H9 (cell line): Measurements from ENCODE around the gene IWS1. TPM values are rescaled to one million over a fixed set of nuclear protein-coding genes. Genes with fewer than 3 reads are reported as not detected.

ENCODE experiments used
- DNase-seq: peaks from one replicate; pipeline ENCODE4 v3.0.0-alpha.2; 2017
- H2AFZ ChIP-seq: one replicate; pipeline ENCODE4 v1.6.1; 2013; ENCODE audit warnings: mild to moderate bottlenecking, low read length, control low read depth, moderate library complexity
- H2AK5ac ChIP-seq: 2 replicates; pipeline ENCODE4 v1.6.1; 2013; ENCODE audit warnings: low read length, control low read depth, mixed read lengths; ENCODE audit not compliant: insufficient read length
- H2BK120ac ChIP-seq: one replicate; pipeline ENCODE4 v1.6.1; 2013; ENCODE audit warnings: low read depth, mild to moderate bottlenecking, low read length, control low read depth, inconsistent platforms; ENCODE audit not compliant: poor library complexity, severe bottlenecking
- H2BK12ac ChIP-seq: 2 replicates; pipeline ENCODE4 v1.6.1; 2013; ENCODE audit warnings: low read length, control low read depth, mixed read lengths, low read depth; ENCODE audit not compliant: insufficient read length
- H2BK15ac ChIP-seq: 2 replicates; pipeline ENCODE4 v1.6.1; 2013; ENCODE audit warnings: low read depth, low read length, control low read depth
- H2BK20ac ChIP-seq: one replicate; pipeline ENCODE4 v1.6.1; 2013; ENCODE audit warnings: low read depth, mild to moderate bottlenecking, low read length, control low read depth, inconsistent platforms; ENCODE audit not compliant: poor library complexity, severe bottlenecking
- H2BK5ac ChIP-seq: 2 replicates; pipeline ENCODE4 v1.6.1; 2013; ENCODE audit warnings: low read length, control low read depth, mixed read lengths; ENCODE audit not compliant: insufficient read length
- H3K14ac ChIP-seq: 2 replicates; pipeline ENCODE4 v1.6.1; 2013; ENCODE audit warnings: low read length, control low read depth; ENCODE audit not compliant: insufficient read depth
- H3K18ac ChIP-seq: 2 replicates; pipeline ENCODE4 v1.6.1; 2013; ENCODE audit warnings: low read depth, mild to moderate bottlenecking, mixed read lengths, low read length, control low read depth; ENCODE audit not compliant: insufficient read length
- H3K23ac ChIP-seq: 2 replicates; pipeline ENCODE4 v1.6.1; 2013; ENCODE audit warnings: low read length, control low read depth, mixed read lengths, low read depth; ENCODE audit not compliant: insufficient read length
- H3K23me2 ChIP-seq: 2 replicates; pipeline ENCODE4 v1.6.1; 2013; ENCODE audit warnings: low read depth, mild to moderate bottlenecking, mixed read lengths, low read length, control low read depth; ENCODE audit not compliant: insufficient read length, poor library complexity, severe bottlenecking
- H3K27ac ChIP-seq: 2 replicates; pipeline ENCODE4 v1.5.1; 2013; ENCODE audit warnings: low read length, control low read depth, mixed read lengths, low read depth; ENCODE audit not compliant: insufficient read length
- H3K27me3 ChIP-seq: 2 replicates; pipeline ENCODE4 v1.6.1; 2013; ENCODE audit warnings: low read length, control low read depth, inconsistent platforms; ENCODE audit not compliant: insufficient read depth
- H3K4ac ChIP-seq: 2 replicates; pipeline ENCODE4 v1.6.1; 2013; ENCODE audit warnings: low read depth, mild to moderate bottlenecking, control low read depth, inconsistent platforms, low read length, moderate library complexity
- H3K4me1 ChIP-seq: 2 replicates; pipeline ENCODE4 v1.6.1; 2013; ENCODE audit warnings: low read length, control low read depth, inconsistent platforms; ENCODE audit not compliant: insufficient read depth
- H3K4me2 ChIP-seq: 2 replicates; pipeline ENCODE4 v1.6.1; 2013; ENCODE audit warnings: low read length, control low read depth, mixed read lengths; ENCODE audit not compliant: insufficient read length, insufficient read depth
- H3K56ac ChIP-seq: 2 replicates; pipeline ENCODE4 v1.6.1; 2013; ENCODE audit warnings: low read depth, mild to moderate bottlenecking, mixed read lengths, low read length, control low read depth; ENCODE audit not compliant: insufficient read length
- H3K79me1 ChIP-seq: 2 replicates; pipeline ENCODE4 v1.6.1; 2013; ENCODE audit warnings: low read depth, mild to moderate bottlenecking, moderate library complexity, low read length, control low read depth, inconsistent platforms; ENCODE audit not compliant: insufficient read depth, poor library complexity, severe bottlenecking
- H3K79me2 ChIP-seq: 2 replicates; pipeline ENCODE4 v1.6.1; 2013; ENCODE audit warnings: low read length, control low read depth, inconsistent platforms; ENCODE audit not compliant: insufficient read depth
- H3K9ac ChIP-seq: 2 replicates; pipeline ENCODE4 v1.6.1; 2013; ENCODE audit warnings: low read length, control low read depth, mixed read lengths; ENCODE audit not compliant: insufficient read length; ENCODE audit errors: extremely low read depth
- H3K9me3 ChIP-seq: one replicate; pipeline ENCODE4 v1.6.1; 2013; ENCODE audit warnings: low read depth, low read length, inconsistent platforms; ENCODE audit not compliant: control insufficient read depth
- H3T11ph ChIP-seq: one replicate; pipeline ENCODE4 v1.6.1; 2013; ENCODE audit warnings: mild to moderate bottlenecking, low read length, control low read depth, inconsistent platforms
- H4K20me1 ChIP-seq: one replicate; pipeline ENCODE4 v1.6.1; 2013; ENCODE audit not compliant: control insufficient read depth, insufficient read length, insufficient read depth
- H4K5ac ChIP-seq: 2 replicates; pipeline ENCODE4 v1.6.1; 2013; ENCODE audit warnings: low read depth, mild to moderate bottlenecking, mixed read lengths, low read length, control low read depth; ENCODE audit not compliant: insufficient read length
- H4K8ac ChIP-seq: replicated peaks from 2 replicates; pipeline ENCODE4 v1.6.1; 2013; ENCODE audit warnings: low read length, control low read depth, mixed read lengths, low read depth; ENCODE audit not compliant: insufficient read length
- H4K91ac ChIP-seq: 2 replicates; pipeline ENCODE4 v1.6.1; 2013; ENCODE audit warnings: low read depth, mild to moderate bottlenecking, moderate library complexity, mixed read lengths, low read length, control low read depth; ENCODE audit not compliant: insufficient read length
- H3K27ac Mint-ChIP-seq, 3 experiments: 2 replicates in 2 of 3; 3 replicates in 1 of 3; pipeline ENCODE4 v1.8.0; 2020 to 2021; ENCODE audit warnings: mixed read lengths in 3 of 3, mild to moderate bottlenecking in 1 of 3, moderate library complexity in 1 of 3
- H3K27me3 Mint-ChIP-seq: 2 replicates; pipeline ENCODE4 v1.8.0; 2021; ENCODE audit warnings: low read depth, mild to moderate bottlenecking, moderate library complexity, mixed read lengths
- H3K36me3 Mint-ChIP-seq, 3 experiments: 2 replicates in 2 of 3; 3 replicates in 1 of 3; pipeline ENCODE4 v1.8.0; 2020 to 2021; ENCODE audit warnings: low read depth in 3 of 3, mixed read lengths in 3 of 3; ENCODE audit not compliant: insufficient read depth in 1 of 3
- H3K4me1 Mint-ChIP-seq, 2 experiments: 2 replicates each; pipeline ENCODE4 v1.8.0; 2020; ENCODE audit warnings: mixed read lengths in 2 of 2
- H3K4me3 Mint-ChIP-seq, 2 experiments: 2 replicates in 1 of 2; 3 replicates in 1 of 2; pipeline ENCODE4 v1.8.0; 2020 to 2021; ENCODE audit warnings: mild to moderate bottlenecking in 2 of 2, mixed read lengths in 2 of 2, moderate library complexity in 1 of 2
- H3K9me3 Mint-ChIP-seq, 2 experiments: 2 replicates in 1 of 2; 3 replicates in 1 of 2; pipeline ENCODE4 v1.8.0; 2020; ENCODE audit warnings: mild to moderate bottlenecking in 2 of 2, mixed read lengths in 2 of 2, moderate library complexity in 1 of 2
- WGBS: extraction: QIAGEN DNeasy Blood & Tissue Kit; methylation state at CpG from one replicate; pipeline ENCODE4 v1.1.7; 2013; ENCODE audit warnings: missing lambda C conversion rate, low lambda C conversion rate, mixed read lengths; ENCODE audit not compliant: insufficient read length; ENCODE audit errors: extremely low coverage; 5-methylcytosine and 5-hydroxymethylcytosine counted together
- total RNA-seq: library from RNA; stranded (reverse); gene quantifications from 2 replicates; pipeline ENCODE4 v1.2.1, GENCODE V29; 2021
- TF ChIP-seq, protein P1 (sequence below): fragments of 200-600 bp; sonication (generic); conservative IDR thresholded peaks from 3 replicates; pipeline ENCODE4 v1.8.0; 2021; ENCODE audit warnings: antibody characterized with exemption, mild to moderate bottlenecking

The IWS1 gene
- total RNA-seq, 1 experiment from 2014 or later: 66.2 TPM

DNA sequence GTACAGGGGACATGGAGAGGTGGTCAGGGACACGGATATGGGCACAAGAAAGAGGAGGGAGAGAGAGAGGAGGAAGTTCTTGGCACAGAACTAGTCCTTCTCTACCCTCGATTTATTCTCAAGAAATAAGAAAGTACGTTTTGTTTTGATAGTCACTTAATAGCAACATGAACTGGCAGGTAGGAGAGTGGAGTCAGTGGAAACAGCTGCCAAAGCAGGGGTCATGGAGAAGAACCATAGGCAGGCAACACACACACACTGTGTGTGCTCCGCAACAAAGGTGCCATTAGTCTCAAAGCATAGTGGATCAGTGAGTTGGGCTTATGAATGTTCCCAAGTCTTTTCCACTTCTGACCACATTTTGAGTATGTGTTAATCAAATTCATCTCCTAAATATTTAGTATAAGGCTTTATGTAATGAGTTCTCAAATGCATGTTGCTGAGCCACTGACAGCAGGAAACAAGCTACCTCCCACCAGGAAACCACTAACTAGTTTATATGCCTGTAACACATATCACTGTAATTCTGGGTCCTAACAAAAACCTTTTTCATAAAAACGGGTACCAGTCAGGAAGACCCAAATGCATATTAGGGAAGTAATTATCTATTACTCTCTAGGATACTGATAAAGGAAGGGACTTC, 41.1 kb downstream of the IWS1 start:
- Histone ChIP-seq H3K4me2 (no peak overlapping the region), H3K4ac (no peak overlapping the region), H3K9me3 (no peaks in the 10 kb centered on the region), H2BK15ac (no peak overlapping the region), H3K79me2 (no peaks in the 10 kb centered on the region), H2BK20ac (no peak overlapping the region), H2BK12ac (no peak overlapping the region), H3K27me3 (no peaks in the 10 kb centered on the region), H2AFZ (no peak overlapping the region), H3K79me1 (no peaks in the 10 kb centered on the region), H4K91ac (no peak overlapping the region), H4K20me1 (no peaks in the 10 kb centered on the region), H2BK5ac (no peak overlapping the region), H3T11ph (no peak overlapping the region), H3K27ac (no peak overlapping the region), H3K23ac (no peak overlapping the region), H3K56ac (no peak overlapping the region), H3K23me2 (no peaks in the 10 kb centered on the region), H3K18ac (no peak overlapping the region), H3K4me1 (peaks cover 8% of the 10 kb centered on the region), H4K8ac (no peak overlapping the region), H3K9ac (no peak overlapping the region), H2AK5ac (no peak overlapping the region), H2BK120ac (no peak overlapping the region), H3K14ac (no peak overlapping the region), H4K5ac (no peak overlapping the region)
- no peak for DNase-seq
- H3K36me3 Mint-ChIP-seq: peaks cover 53 to 89% (median 82%) of the 10 kb centered on the region in 3 experiments; a peak in 6 of 7 replicates
- no peaks in the 10 kb centered on the region for H3K27me3 Mint-ChIP-seq
- WGBS: no CpG with 5 or more reads among the region's 5 CpGs
- TF ChIP-seq, protein P1, sequence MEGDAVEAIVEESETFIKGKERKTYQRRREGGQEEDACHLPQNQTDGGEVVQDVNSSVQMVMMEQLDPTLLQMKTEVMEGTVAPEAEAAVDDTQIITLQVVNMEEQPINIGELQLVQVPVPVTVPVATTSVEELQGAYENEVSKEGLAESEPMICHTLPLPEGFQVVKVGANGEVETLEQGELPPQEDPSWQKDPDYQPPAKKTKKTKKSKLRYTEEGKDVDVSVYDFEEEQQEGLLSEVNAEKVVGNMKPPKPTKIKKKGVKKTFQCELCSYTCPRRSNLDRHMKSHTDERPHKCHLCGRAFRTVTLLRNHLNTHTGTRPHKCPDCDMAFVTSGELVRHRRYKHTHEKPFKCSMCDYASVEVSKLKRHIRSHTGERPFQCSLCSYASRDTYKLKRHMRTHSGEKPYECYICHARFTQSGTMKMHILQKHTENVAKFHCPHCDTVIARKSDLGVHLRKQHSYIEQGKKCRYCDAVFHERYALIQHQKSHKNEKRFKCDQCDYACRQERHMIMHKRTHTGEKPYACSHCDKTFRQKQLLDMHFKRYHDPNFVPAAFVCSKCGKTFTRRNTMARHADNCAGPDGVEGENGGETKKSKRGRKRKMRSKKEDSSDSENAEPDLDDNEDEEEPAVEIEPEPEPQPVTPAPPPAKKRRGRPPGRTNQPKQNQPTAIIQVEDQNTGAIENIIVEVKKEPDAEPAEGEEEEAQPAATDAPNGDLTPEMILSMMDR: no peak
- no peak overlapping the region for H3K4me3 Mint-ChIP-seq
- H3K4me1 Mint-ChIP-seq: peaks cover 23% of the 10 kb centered on the region in 2 experiments
- no peaks in the 10 kb centered on the region for H3K9me3 Mint-ChIP-seq
- H3K27ac Mint-ChIP-seq: peak overlapping the region in 2 of 3 experiments; percentile 46 to 47; a peak in 3 of 7 replicates
